ENCODE measurements around the gene SLAMF7. TPM values are rescaled to one million over a fixed set of nuclear protein-coding genes. Genes with fewer than 3 reads are reported as not detected.

Gene SLAMF7
- total RNA-seq, 2 donors from 2014 or later: 70.9 to 112 TPM

DNA sequence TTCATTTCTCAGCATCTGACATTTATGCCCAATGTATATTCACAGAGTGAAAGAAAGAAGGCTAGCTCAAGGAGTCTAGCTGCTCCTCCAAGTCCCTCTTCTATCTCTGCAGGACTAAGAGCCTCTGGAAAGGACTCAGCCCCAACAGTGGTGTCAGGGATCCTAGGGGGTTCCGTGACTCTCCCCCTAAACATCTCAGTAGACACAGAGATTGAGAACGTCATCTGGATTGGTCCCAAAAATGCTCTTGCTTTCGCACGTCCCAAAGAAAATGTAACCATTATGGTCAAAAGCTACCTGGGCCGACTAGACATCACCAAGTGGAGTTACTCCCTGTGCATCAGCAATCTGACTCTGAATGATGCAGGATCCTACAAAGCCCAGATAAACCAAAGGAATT lies 60.6 kb downstream of the SLAMF7 start:
- H3K36me3 Mint-ChIP-seq: peaks cover 0 to 19% of the 10 kb centered on the region in 2 donors
- peaks cover 0 to 10% of the 10 kb centered on the region in 2 donors for H3K9me3 Mint-ChIP-seq
- DNase-seq (ENCODE audit: low spot score in 2 of 2): no peak
- no peak for ATAC-seq
- H3K27ac Mint-ChIP-seq: peak overlapping the region; percentile 88 to 92

DNA sequence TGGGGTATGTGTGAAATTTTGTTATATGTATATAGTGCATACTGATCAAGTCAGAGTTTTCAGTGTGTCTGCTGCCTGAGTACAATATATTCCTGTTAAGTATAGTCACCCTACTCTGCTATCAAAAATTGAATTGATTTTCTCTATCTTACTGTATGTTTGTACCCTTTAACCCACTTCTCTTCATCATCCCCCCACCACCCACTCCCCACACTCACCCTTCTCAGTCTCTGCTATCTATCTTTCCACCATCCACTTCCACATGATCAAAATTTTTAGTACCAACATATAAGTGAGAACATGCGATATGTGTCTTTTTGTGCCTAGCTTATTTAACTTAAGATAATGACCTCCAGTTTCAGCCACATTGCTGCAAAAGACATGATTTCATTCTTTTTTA lies 61.1 kb downstream of the SLAMF7 start:
- DNase-seq (ENCODE audit: low spot score in 2 of 2) (no peak), ATAC-seq (peak in 1 of 2 donors; percentile 3)
- Mint-ChIP-seq H3K9me3 (peaks cover 0 to 10% of the 10 kb centered on the region in 2 donors), H3K27ac (peak overlapping the region; percentile 88 to 92), H3K36me3 (peaks cover 0 to 24% of the 10 kb centered on the region in 2 donors)

DNA sequence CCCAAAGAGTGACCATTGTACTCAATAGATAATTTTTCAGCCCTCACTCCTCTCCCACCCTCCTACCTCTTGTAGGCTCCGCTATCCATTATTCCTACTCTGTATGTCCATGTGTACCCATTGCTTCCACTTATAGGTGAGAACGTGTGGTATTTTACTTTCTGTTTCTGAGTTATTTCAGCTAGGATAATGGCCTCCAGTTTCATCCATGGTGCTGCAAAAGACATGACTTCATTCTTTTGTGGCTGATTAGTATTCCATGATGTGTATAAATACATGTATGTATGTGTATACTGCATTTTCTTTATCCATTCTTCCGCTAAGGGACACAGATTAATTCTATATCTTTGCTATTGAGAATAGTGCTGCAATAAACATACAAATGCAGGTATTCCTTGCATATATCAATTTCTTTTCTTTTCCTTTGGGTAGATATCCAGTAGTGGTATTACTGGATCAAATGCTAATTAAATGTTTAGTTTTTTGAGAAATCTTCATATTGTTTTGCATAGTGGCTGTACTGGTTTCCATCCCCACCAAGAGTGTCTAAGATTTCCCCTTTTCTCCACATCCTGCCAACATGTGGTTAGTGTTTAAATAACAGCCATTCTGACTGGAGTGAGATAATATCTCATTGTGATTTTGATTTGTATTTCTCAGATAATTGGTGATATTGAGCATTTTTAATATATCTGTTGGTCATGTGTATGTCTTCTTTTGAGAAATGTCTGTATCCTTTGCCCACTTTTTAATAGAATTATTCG lies 61.8 kb downstream of the SLAMF7 start:
- DNase-seq (ENCODE audit: low spot score in 2 of 2) (no peak), ATAC-seq (peak in 1 of 2 donors; percentile 9)
- Mint-ChIP-seq H3K9me3 (peaks cover 0 to 8% of the 10 kb centered on the region in 2 donors), H3K27ac (peak overlapping the region; percentile 88 to 92), H3K36me3 (peaks cover 0 to 23% of the 10 kb centered on the region in 2 donors)

DNA sequence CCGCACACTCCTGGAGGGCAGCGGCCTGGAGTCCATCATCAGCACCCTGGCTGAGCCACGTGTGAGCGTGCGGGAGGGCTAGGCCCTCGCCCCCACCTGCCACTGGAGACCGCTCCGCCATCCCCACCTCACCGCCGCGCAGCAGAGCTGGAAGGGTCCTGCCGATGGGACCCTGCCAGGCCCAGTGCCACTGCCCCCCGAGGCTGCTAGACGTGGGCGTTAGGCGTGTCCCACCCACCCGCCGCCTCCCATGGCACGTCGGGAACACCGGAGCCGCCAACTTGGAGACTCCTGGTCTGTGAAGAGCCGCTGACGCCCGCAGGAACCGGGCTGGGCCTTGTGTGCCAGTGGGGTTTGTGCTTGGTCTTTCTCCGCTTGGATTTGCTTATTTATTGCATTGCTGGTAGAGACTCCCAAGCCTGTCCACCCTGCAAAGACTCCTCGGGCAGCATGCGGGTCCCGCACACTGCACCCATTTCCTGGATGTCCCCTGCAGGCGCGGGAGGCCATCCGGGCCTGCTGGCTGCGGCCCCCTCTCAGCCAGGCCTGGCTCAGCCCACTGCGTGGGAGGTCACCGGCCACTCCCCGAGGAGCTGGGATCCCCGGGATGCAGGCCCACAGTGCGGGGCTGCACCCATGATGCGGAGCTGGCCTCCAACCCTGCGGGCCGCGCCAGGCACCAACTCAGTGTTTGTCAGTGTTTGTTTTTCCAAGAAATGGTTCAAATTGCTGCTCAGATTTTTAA lies 63.0 kb downstream of the SLAMF7 start:
- peak overlapping the region in 1 of 2 donors; percentile 88 for H3K27ac Mint-ChIP-seq
- DNase-seq (ENCODE audit: low spot score in 2 of 2) (no peak), ATAC-seq (no peak)
- peaks cover 6 to 33% of the 10 kb centered on the region in 2 donors for H3K36me3 Mint-ChIP-seq
- H3K9me3 Mint-ChIP-seq: peaks cover 0 to 16% of the 10 kb centered on the region in 2 donors

Other genes with a start within 250 kb of the SLAMF7 start
- 10 to 100 TPM; 48.3 to 55.2 TPM for gene SLAMF6, start 216.0 kb upstream of the SLAMF7 start, total RNA-seq
- 10 to 100 TPM; 14.9 to 37.0 TPM for gene CD84, start 159.8 kb upstream of the SLAMF7 start, total RNA-seq
- gene SLAMF1, start 92.2 kb upstream of the SLAMF7 start, total RNA-seq: 10 to 100 TPM; 84.3 to 96.3 TPM
- 100 to 1,000 TPM; 231 to 236 TPM for gene CD48, start 27.4 kb upstream of the SLAMF7 start, total RNA-seq
- 1 to 10 TPM; 5.2 to 9.7 TPM for gene LY9, start 56.9 kb downstream of the SLAMF7 start, total RNA-seq
- gene CD244, start 123.6 kb downstream of the SLAMF7 start, total RNA-seq: under 1 TPM in 1 of 2 donors, not detected in 1; 0.36 TPM
- gene ITLN1, start 145.9 kb downstream of the SLAMF7 start, total RNA-seq: not detected
- not detected for gene ITLN2, start 215.6 kb downstream of the SLAMF7 start, total RNA-seq